ENCODE data around the gene DERL3.

- TF ChIP-seq, protein P1, sequence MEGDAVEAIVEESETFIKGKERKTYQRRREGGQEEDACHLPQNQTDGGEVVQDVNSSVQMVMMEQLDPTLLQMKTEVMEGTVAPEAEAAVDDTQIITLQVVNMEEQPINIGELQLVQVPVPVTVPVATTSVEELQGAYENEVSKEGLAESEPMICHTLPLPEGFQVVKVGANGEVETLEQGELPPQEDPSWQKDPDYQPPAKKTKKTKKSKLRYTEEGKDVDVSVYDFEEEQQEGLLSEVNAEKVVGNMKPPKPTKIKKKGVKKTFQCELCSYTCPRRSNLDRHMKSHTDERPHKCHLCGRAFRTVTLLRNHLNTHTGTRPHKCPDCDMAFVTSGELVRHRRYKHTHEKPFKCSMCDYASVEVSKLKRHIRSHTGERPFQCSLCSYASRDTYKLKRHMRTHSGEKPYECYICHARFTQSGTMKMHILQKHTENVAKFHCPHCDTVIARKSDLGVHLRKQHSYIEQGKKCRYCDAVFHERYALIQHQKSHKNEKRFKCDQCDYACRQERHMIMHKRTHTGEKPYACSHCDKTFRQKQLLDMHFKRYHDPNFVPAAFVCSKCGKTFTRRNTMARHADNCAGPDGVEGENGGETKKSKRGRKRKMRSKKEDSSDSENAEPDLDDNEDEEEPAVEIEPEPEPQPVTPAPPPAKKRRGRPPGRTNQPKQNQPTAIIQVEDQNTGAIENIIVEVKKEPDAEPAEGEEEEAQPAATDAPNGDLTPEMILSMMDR (IDR thresholded peaks at IDR 0.05): no peak
- TF ChIP-seq SIN3A (IDR thresholded peaks at IDR 0.05; ENCODE audit: borderline replicate concordance, insufficient read depth, low read depth, low read length) (no peak), POLR2AphosphoS5 (IDR thresholded peaks at IDR 0.05; ENCODE audit: low read depth, low read length) (no peak), REST (IDR thresholded peaks at IDR 0.05; ENCODE audit: insufficient read depth in 1 of 2, low read depth in 2 of 2, low read length in 1 of 2) (no peak)
Measured at GRCh38 chr22:23824476-23825245, 14.1 kb downstream of the DERL3 start.
